GM21786 (cell line): ENCODE data around the gene FAU.

Experiments used
- ATAC-seq: cut with Tn5 transposase; IDR thresholded peaks from one replicate; pipeline ENCODE4 v1.9.1; 2021; ENCODE audit not compliant: unreplicated experiment

The FAU gene

GRCh38 chr11:65109231-65110198 lies 12.4 kb downstream of the FAU start:
- no peak for ATAC-seq

DNA sequence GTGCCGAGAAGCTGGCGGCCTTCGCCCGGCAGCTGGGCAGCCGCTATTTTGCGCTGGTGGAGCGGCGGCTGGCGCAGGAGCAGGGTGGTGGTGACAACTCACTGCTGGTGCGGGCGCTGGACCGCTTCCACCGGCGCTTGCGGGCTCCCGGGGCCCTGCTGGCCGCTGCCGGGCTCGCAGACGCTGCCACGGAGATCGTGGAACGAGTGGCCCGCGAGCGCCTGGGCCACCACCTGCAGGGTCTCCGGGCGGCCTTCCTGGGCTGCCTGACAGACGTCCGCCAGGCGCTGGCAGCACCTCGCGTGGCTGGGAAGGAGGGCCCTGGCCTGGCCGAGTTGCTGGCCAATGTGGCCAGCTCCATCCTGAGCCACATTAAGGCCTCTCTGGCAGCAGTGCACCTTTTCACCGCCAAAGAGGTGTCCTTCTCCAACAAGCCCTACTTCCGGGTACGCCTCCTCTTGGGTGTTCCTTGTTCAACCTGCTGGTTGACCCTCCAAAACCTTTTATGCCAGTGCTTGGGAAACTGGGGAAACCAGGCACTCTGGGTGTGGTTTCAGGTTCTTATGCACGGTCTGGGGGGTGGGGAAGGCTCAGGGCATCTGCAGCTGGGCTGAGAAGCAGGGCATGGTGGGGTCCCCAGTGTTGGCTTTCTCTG lies 13.3 kb downstream of the FAU start:
- ATAC-seq = no peak

DNA sequence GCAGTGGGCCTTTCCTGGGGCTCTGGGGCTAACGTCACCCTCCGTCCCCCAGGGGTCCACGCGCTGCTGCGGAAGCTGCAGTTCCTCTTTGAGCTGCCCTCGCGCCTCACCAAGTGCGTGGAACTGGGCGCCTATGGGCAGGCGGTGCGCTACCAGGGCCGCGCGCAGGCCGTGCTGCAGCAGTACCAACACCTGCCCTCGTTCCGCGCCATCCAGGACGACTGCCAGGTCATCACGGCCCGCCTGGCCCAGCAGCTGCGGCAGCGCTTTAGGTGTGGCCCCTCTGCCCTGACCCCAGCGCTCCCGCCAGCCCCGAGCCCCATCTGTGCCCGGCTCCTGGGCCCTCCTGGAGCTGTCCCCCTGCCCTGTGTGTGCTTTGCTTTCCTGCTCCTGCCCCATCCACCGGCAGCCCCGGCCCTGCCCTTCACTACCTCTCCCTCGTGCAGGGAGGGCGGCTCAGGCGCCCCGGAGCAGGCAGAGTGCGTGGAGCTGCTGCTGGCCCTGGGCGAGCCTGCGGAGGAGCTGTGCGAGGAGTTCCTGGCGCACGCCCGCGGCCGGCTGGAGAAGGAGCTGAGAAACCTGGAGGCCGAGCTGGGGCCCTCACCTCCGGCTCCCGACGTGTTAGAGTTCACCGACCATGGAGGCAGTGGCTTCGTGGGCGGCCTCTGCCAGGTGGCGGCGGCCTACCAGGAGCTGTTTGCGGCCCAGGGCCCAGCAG lies 14.0 kb downstream of the FAU start:
- no peak for ATAC-seq

- no peak for ATAC-seq
Measured at GRCh38 chr11:65107078-65107477, 14.9 kb downstream of the FAU start.

- ATAC-seq = no peak
Measured at GRCh38 chr11:65104628-65105027, 17.3 kb downstream of the FAU start.

- no peak for ATAC-seq
Measured at GRCh38 chr11:65103476-65103875, 18.5 kb downstream of the FAU start.

DNA sequence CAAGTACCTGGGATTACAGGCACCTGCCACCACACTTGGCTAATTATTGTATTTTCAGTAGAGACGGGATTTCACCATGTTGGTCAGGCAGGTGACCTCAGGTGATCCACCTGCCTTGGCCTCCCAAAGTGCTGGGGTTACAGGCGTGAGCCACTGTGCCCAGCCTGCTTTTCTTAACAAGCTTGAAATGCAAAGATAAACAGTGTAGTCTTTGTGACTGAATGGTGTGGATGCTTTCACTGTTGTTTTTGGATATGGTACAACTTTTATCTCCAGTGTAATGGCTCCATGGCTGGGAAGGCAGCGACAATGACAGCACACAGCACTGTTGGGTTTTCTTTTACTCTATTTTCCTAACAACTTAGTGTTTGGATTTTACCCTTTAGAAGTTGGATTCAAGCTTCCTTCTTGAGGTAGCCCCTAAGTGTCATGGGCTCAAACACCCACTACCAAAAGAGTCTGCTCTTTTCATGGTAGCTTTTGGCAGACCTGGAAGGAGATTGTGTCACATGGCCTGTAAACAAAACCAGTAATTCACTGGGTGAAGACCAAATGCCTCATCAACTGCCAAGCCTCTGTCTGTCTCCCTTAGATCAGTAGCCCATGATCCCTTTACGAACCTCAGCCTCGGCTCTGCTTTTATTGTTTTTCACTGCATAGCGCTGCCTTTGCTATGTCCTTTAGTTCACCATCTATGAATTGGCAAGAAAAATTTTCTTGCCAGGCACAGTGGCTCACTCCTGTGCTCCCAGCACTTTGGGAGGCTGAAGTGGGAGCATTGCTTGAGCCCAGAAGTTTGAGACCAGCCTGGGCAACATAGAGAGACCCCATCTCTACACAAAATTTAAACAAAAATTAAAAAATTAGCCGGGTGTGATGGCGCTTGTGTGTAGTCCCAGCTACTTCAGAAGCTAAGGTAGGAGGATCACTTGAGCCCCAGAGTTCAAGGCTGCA lies 19.5 kb downstream of the FAU start:
- ATAC-seq = no peak

DNA sequence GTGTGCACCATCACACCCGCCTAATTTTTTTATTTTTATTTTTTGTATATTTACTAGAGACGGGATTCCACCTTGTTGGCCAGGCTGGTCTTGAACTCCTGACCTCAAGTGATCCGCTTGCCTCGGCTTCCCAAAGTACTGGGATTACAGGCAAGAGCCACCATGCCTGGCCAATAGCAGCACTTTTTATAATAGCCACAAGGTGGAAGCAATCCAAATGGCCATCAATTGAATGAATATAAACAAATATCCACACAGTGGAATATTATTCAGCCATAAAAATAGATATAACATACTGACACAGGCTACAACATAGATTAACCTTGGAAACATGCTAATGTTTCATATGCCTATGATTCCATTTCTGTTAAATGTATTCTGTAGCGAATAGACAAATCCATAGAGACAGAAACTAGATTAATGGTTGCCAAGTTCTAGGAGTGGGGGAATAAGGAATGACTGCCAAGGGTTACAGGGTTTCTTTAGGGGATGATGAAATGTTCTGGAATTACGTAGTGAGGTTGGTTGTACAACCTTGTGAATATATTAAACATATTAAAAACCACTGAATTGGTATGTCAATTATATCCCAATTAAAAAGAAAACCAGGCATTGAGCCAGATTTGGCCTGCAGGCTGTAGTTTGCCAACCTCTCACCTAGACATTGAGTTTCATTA lies 21.1 kb downstream of the FAU start:
- ATAC-seq = no peak

GRCh38 chr11:65096926-65097325 lies 25.0 kb downstream of the FAU start:
- ATAC-seq = no peak

GRCh38 chr11:65095974-65096806 lies 25.7 kb downstream of the FAU start, which contains the start of gene VPS51:
TSS of gene VPS51 (plus strand) at chr11:65096214. CDS start at chr11:65096251, 37 bp downstream.
- peak; percentile 90 for ATAC-seq

DNA sequence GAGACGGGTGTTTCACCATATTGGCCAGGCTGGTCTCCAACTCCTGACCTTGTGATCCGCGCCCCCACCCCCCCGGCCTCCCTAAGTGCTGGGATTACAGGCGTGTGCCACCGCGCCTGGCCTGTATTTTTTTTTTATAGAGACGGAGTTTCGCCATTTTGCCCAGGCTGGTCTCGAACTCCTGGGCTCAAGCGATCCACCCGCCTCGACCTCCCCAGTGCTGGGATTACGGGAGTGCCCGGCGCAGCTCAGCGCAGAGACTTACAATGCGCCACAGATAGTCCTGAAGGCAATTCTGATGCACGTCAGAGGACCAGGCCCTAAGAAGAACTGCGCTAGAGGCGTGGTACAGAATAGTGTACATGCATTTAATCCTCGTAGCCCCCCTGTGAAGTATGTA lies 26.5 kb downstream of the FAU start:
- no peak for ATAC-seq

DNA sequence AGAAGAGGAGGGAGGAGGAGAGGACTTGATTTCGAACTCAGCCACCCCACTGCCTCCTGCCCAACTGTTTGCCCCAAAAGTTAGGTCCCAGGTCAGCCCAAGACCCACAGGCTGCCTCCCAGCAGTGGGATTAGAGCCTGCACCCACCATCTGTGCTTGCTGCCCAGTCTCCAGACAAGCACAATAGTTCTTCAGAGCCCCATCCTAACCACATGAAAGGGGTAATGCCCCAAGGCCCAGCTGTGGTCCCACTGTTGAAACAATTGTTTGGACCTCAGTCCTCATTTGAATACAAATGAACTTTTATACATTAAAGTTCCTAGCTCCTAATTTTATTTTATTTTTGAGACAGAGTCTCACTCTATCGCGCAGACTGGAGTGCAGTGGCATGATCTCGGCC lies 31.3 kb downstream of the FAU start:
- ATAC-seq = no peak

- ATAC-seq = no peak
Measured at GRCh38 chr11:65089621-65090020, 32.3 kb downstream of the FAU start.

GRCh38 chr11:65087827-65088226 lies 34.1 kb downstream of the FAU start:
- ATAC-seq = no peak

- ATAC-seq = no peak
Measured at GRCh38 chr11:65087216-65087615, 34.7 kb downstream of the FAU start.

DNA sequence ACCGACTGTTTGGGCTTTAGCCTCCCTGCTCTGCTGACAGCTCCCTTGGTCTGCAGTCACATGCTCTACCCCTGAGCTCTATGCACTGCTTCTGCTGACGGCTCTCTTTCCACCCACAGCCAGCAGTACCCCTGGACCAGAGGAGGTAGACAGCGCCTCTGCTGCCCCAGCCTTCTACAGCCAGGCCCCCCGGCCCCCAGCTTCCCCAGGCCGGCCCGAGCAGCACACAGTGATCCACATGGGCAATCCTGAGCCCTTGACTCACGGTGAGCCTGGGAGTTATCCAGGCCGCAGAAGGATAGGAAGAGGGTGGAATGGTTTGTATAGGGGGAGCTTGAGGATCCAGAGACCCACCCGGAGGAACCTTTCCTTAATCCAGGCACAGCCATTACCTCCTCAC lies 35.1 kb downstream of the FAU start:
- ATAC-seq = no peak

GRCh38 chr11:65085446-65085845 lies 36.5 kb downstream of the FAU start:
- ATAC-seq = no peak

DNA sequence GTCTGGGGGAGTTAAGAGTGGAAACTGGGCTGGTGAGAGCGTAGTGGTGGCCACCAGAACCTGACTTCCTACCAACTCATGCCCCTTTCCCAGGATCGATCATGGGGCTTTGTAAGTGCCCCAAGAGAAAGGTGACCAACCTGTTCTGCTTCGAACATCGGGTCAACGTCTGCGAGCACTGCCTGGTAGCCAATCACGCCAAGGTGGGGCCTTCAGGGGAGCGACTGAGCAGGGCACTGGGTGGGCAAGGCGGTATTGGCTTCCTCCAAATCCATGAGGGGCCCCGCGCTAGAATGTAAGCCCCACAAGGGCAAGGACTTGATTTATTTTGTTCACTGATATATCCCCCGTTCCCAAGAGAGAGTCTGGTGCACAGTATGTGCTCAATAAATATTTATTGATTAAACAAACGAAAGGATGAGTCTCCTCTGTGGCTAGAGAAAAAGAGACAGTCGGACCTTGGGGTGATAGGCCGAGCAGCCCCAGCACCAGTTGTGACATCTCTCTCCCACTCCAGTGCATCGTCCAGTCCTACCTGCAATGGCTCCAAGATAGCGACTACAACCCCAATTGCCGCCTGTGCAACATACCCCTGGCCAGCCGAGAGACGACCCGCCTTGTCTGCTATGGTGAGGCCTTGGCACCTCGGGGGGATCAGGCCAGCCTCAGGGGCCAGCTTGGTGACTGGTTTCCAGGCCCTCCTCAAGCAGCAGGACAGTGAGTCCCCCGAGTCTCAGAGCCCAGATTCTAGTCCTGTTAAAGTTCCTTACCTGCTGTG lies 37.1 kb downstream of the FAU start:
- peak; percentile 9 for ATAC-seq
